ENCODE data around the gene ATP8B1. TPM values are rescaled to one million over a fixed set of nuclear protein-coding genes. Genes with fewer than 3 reads are reported as not detected.
"Not testable (repeated sequence)": the region's sequence is repeated elsewhere in the genome, so short reads cannot be mapped to it uniquely, and the experiment has no call there.

The ATP8B1 gene
- total and polyA plus RNA-seq, 9 of the 15 experiments (the other 6 are each of a cell fraction or from before 2014, with no cell fraction given) = 0.01 to 0.22 (median 0.03) TPM; not detected in 3

DNA sequence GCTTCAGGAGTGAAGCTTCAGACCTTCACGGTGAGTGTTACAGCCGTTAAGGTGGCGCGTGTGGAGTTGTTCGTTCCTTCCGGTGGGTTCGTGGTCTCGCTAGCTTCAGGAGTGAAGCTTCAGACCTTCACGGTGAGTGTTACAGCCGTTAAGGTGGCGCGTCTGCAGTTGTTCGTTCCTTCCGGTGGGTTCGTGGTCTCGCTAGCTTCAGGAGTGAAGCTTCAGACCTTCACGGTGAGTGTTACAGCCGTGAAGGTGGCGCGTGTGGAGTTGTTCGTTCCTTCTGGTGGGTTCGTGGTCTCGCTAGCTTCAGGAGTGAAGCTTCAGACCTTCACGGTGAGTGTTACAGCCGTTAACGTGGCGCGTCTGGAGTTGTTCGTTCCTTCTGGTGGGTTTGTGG is 160.7 kb downstream of the ATP8B1 start:
- H3K36me3 ChIP-seq (ENCODE audit: control insufficient read depth, insufficient read depth, low read length); intact Hi-C loops (cut with micrococcal nuclease); H3K27ac ChIP-seq (ENCODE audit: extremely low read depth, low read depth, low read length); H3K4me3 ChIP-seq; H3K4me2 ChIP-seq (ENCODE audit: insufficient read depth, low read length); H4K20me1 ChIP-seq (replicated peaks; ENCODE audit: control insufficient read depth, insufficient read depth, low read length); H3K9ac ChIP-seq (ENCODE audit: insufficient read depth in 1 of 2, low read depth in 2 of 2, low read length in 2 of 2); CTCF ChIA-PET (ENCODE audit: low intra/inter-chr PET ratio); H3K9me1 ChIP-seq (ENCODE audit: control insufficient read depth, insufficient read depth, low read length); H3K4me1 ChIP-seq (replicated peaks in 1 of 2; ENCODE audit: control insufficient read depth in 2 of 2, insufficient read depth in 2 of 2, low read length in 2 of 2); H3K27me3 ChIP-seq (ENCODE audit: control insufficient read depth in 2 of 2, insufficient read depth in 2 of 2, low read length in 2 of 2); H2AFZ ChIP-seq (ENCODE audit: low read depth, low read length); BruUV-seq (replicated peaks); H3K9me3 ChIP-seq (replicated peaks; ENCODE audit: control insufficient read depth, insufficient read depth, low read depth, low read length); FAIRE-seq; ATAC-seq; POLR2A ChIA-PET; DNase-seq (ENCODE audit: extremely low read depth in 1 of 4, low spot score in 3 of 4); H3K79me2 ChIP-seq (ENCODE audit: control insufficient read depth, insufficient read depth, low read length): not testable (repeated sequence)
- in situ Hi-C loops (cut with MboI) = loop anchor here (25.0 kb wide), 1 partner anchor 220 kb away; no protein-coding TSS in a partner anchor
- WGBS (ENCODE audit: insufficient coverage, low coverage, missing lambda C conversion rate) = 90% methylated on average over 19 of the region's 29 CpGs

DNA sequence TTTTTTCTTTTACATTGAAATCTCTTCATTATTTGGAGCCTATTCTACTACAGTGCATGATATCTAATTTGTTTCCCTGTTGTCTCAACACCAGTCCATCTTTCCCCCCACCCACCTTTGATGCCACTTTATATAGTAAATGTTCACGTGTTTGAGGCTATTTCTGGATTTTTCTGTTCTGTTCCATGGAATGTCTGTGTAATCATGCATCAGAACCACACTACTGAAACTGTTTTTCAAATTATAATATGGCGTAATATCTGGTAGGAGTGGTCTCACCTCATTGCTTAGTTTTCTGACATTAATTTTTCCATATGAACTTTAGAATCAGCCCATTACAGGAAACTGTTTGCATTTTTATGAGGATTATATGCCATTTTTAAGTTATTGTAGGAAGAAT is 162.4 kb downstream of the ATP8B1 start:
- H3K4me2 ChIP-seq (ENCODE audit: insufficient read depth, low read length) = no peak overlapping the region
- no TSS peak for BruUV-seq (replicated peaks)
- no peak overlapping the region for H2AFZ ChIP-seq (ENCODE audit: low read depth, low read length)
- H3K4me1 ChIP-seq (replicated peaks in 1 of 2; ENCODE audit: control insufficient read depth in 2 of 2, insufficient read depth in 2 of 2, low read length in 2 of 2) = no peaks in the 10 kb centered on the region; a peak in 1 of 5 replicates
- in situ Hi-C loops (cut with MboI) (loop anchor here (25.0 kb wide), 1 partner anchor 222 kb away; no protein-coding TSS in a partner anchor), intact Hi-C loops (cut with micrococcal nuclease) (no loop called here)
- no peak overlapping the region for H3K9ac ChIP-seq (ENCODE audit: insufficient read depth in 1 of 2, low read depth in 2 of 2, low read length in 2 of 2)
- H4K20me1 ChIP-seq (replicated peaks; ENCODE audit: control insufficient read depth, insufficient read depth, low read length) = no peaks in the 10 kb centered on the region
- ATAC-seq (no peak), FAIRE-seq (no peak), DNase-seq (ENCODE audit: extremely low read depth in 1 of 4, low spot score in 3 of 4) (no peak)
- H3K36me3 ChIP-seq (ENCODE audit: control insufficient read depth, insufficient read depth, low read length) = no peaks in the 10 kb centered on the region
- H3K9me3 ChIP-seq (replicated peaks; ENCODE audit: control insufficient read depth, insufficient read depth, low read depth, low read length) = no peaks in the 10 kb centered on the region
- H3K79me2 ChIP-seq (ENCODE audit: control insufficient read depth, insufficient read depth, low read length) = no peaks in the 10 kb centered on the region
- POLR2A ChIA-PET = no interaction called here
- no peak overlapping the region for H3K4me3 ChIP-seq
- no peaks in the 10 kb centered on the region for H3K27me3 ChIP-seq (ENCODE audit: control insufficient read depth in 2 of 2, insufficient read depth in 2 of 2, low read length in 2 of 2)
- TF ChIP-seq MEIS2 (IDR thresholded peaks at IDR 0.05; ENCODE audit: partially characterized antibody) = no peak
- TF ChIP-seq ZC3H11A (IDR thresholded peaks at IDR 0.05; ENCODE audit: low read depth, low read length) = no peak
- TF ChIP-seq, protein P1, sequence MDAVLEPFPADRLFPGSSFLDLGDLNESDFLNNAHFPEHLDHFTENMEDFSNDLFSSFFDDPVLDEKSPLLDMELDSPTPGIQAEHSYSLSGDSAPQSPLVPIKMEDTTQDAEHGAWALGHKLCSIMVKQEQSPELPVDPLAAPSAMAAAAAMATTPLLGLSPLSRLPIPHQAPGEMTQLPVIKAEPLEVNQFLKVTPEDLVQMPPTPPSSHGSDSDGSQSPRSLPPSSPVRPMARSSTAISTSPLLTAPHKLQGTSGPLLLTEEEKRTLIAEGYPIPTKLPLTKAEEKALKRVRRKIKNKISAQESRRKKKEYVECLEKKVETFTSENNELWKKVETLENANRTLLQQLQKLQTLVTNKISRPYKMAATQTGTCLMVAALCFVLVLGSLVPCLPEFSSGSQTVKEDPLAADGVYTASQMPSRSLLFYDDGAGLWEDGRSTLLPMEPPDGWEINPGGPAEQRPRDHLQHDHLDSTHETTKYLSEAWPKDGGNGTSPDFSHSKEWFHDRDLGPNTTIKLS (IDR thresholded peaks at IDR 0.05; ENCODE audit: borderline replicate concordance, low read depth) = no peak
- TF ChIP-seq SREBF1 (IDR thresholded peaks at IDR 0.05; ENCODE audit: borderline replicate concordance, low read depth, low read length) = no peak
- no peak for TF ChIP-seq TAF7 (tag; IDR thresholded peaks at IDR 0.05)
- TF ChIP-seq NR1H2 (CRISPR knock-in tag; IDR thresholded peaks at IDR 0.05) = no peak
- WGBS (ENCODE audit: insufficient coverage, low coverage, missing lambda C conversion rate) = 44% methylated on average over 2 of the region's 2 CpGs
- no peaks in the 10 kb centered on the region for H3K9me1 ChIP-seq (ENCODE audit: control insufficient read depth, insufficient read depth, low read length)
- H3K27ac ChIP-seq (ENCODE audit: extremely low read depth, low read depth, low read length) = no peak overlapping the region
- CTCF ChIA-PET (ENCODE audit: low intra/inter-chr PET ratio) = no interaction called here
